GM04504 (cell line): Measurements from ENCODE around the gene TBXAS1.

Experiments used
- DNase-seq: peaks from one replicate; pipeline ENCODE4 v3.0.0-alpha.2; 2012; ENCODE audit warnings: low read depth

The TBXAS1 gene

DNA sequence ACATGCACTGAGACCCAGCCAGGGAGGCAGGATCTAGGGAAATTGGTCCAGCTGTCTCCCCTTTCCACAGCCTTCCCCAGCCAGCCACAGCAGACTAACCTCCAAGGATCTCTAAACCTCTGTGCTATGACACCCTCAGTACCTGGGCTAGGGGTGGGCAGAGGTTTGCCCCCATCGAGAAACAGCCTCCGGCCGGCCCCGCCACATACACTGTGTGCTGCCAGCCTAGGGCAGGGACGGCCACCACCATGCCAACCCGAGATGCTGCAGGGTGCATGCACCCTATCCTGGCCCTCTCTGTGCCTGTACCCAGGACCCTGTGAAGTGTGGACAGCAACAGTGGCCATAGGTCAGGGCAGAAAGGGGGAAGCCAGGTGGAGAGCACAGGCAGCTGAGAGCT is 175.6 kb downstream of the TBXAS1 start:
- DNase-seq: no peak

DNA sequence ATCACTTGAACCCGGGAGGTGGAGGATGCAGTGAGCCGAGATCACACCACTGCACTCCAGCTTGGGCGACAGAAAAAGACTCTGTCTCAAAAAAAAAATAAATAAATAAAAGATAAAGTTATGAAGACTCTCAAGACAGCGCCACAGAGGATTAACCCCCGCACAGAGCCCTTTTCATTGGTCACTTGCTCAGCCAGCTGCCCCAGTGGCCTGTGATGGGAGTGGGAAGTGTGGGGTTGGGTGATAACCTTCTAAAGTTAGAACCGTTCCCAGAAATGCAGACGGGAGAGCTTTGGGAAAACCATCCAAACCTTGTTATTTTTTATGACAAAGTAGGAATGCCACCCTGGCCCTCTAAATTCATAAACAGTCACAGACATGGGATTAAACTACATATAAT is 176.3 kb downstream of the TBXAS1 start:
- no peak for DNase-seq

DNA sequence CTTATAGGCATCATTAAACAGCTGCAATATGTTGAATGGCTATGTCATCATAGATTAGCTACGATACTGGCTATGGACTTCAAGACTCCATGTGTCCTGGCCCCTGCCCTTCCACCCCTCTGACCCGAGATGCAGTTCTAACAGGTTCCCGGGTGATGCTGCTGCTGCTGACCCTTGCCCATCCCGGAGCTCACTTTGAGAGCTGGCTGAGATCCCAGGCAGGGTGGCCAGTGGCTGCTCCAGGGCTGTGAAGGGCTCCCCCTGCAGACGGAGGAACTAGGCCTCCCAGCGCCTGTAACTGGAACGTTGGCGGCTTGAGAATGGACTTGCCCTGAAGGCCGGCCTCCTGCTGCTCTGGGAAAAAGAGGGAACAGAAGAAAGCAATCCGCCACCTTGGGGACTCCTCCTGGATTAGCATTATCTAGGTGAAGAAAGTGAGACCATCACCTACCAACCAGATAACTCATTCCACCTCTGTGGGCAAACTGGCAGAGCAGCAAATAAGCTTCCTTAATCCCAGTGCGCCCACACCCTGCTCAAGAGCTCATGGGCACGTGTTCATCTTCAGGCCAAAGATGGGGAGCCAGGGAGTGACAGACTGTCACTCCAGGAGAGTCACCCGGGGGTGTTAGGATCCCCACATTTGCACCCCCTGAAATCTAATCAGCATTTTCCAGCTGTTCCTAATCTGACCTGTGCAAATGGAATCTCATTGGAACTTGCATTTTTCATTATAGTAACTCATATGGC is 176.9 kb downstream of the TBXAS1 start:
- no peak for DNase-seq

DNA sequence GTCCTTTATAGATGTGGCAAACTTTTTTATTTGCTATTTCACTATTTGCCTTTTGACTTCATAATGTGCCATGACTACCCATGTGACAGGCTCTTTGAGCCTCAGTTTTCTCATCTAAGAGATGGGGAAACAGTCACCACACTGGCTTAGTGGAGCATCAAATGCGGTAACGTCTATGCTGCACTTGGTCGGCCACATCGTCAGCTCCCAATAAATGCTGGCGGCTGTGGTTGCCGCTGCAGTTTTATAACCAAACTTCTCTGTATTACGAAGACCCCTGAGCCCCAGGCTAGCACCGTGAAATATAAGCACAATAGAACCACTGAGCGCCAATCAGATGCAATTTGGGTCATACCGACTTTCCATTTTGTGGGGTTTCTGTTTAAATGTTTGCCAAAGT is 177.5 kb downstream of the TBXAS1 start:
- no peak for DNase-seq

DNA sequence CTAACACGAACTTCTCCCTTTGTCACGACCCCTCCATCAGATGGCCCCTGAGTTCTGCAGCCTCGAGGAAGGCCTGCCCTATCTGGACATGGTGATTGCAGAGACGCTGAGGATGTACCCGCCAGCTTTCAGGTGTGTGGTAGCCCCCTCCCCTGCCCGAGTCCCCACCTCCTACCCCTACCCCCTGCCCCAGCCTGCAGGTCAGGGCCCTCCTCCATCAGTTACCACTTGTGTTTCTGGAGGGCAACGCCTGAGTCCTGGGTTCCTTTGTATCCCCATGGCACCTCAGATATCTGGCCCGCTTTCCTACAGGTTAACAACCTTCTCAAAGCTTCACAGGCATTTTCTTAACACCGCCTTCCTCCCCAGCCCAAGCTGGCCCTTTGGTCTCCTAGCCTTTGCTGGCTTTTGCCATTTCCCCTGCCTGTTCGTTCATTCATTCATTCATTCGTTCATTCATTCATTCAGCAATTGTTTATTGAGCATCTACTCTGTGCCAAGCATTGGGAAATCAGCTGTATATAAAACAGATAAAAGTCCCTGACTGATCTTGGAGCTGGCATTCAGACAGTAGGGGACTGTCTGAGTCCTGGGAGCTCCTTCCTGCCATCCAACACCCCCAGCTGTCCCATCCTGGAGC is 178.1 kb downstream of the TBXAS1 start:
- DNase-seq: no peak

DNA sequence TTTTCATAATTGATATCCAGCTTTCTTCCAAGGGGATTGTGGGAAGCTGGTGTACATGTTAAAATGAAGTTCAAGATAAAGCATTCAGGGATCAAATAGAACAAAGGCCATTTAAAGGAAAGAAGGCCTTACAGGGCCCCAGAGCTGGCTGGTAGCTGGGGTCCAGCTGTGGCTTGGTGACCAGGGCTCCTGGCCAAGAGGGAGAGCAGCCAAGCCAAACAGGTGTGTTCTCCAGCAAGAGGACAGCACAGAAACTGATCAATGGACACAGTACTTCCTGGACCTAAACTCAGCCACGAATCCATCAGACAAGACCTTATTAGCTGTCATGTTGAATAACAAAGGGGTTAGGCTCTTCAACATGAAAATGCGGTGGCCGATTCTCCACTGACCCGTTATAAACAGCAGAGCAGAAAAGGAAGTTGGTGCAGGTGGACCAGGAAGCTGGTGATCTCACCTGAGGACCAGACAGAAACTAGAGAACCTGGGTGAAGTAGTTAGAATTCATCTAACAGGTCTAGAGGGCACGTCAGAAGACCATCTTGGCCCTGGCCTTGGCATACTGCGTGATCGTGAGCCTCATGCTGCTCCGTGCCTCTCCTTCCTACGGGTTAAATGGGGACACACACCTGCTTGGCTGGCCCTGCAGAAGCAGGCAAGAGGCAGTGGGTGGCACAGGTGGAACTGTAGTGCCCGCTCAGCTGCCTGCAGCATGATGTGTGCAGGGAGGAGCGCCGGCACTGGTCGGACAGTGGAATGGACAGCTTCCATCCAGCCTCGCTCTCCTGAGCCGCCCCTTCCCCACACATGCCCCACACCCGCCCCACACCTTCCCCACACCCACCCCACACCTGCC is 179.9 kb downstream of the TBXAS1 start:
- DNase-seq: no peak

DNA sequence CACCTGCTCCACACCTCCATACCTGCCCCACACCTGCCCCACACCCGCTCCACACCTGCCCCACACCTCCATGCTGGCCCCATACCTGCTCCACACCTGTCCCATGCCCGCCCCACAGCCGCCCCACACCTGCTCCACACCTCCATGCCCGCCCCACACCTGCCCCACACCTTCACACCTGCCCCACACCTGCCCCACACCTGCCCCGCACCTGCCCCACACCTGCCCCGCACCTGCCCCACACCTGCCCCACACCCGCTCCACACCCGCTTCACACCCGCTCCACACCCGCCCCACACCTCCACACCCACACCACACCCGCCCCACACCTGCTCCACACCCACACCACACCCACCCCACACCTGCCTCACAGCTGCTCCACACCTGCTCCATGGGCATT is 180.7 kb downstream of the TBXAS1 start:
- no peak for DNase-seq

DNA sequence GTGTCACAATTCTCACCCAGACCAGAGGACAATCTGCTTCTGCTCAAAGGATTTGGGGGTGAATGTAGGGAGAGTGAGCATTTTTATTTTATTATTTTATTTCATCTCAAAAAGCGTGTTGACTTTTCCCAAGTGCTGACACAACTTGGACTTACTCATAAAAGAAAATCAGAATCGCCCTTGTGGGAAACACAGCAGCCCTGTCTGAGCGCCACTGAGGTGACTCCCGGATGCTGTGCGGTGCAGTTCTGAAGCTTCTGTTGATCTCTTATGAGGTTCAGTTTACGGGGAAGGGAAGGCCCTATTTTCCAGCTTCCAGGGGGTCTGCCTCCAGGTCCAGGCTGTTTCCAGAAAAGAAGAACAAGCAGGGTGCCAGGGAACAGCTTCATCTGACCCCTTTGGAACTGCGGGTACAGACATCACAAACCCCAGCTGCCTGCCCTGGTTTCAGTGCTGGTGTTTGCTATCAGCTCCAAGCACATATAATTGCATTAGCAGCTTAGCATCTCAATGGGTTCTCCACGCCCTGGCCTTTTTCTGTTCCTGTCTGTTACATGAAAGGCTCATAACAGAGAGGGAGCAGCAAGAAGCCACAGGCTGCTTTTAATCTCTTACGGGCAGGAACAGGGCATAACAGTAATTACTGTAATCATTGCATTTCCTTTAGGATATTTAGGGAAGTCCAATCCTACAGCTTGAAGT is 181.3 kb downstream of the TBXAS1 start:
- no peak for DNase-seq

DNA sequence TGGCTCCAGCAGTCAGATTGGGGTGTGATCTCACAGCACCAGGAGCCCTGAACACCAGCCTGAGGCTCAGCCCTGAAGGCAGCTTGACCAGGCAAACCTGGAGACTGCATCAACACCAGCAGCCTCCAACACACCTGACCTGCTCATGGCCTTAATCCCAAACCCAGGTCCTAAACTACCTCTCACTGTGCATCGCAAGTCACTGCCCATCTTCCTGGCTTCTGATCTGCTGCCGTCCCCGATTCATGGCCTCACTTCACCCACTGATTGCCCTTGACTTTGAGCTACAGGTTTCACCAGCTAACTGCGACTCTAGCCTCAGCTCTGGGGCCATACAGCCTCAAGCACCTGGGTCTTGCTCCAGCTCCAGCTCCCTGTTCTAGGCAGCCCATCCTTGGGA is 184.6 kb downstream of the TBXAS1 start:
- no peak for DNase-seq

DNA sequence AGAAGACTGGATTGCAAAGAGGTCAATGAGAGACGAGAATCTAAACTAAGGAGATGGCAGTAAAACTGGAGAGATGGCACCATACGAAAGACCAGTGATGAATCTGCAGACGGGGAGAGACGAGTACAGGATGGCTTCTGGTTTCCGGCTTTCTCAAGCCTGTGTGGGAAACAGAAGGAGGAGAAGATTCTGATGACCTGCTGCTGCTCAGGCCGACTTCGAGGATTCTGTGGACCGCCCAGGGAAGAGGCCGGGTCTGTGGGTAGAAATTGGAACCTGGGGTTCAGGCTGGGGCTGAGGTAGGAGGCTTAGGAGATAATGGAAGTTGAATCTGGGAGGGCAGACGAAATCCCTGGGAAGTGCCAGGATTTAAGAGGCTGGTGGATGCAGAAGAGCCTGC is 185.1 kb downstream of the TBXAS1 start:
- no peak for DNase-seq

- no peak for DNase-seq
Observed at GRCh38 chr7:140015471-140015970, 186.5 kb downstream of the TBXAS1 start.

DNA sequence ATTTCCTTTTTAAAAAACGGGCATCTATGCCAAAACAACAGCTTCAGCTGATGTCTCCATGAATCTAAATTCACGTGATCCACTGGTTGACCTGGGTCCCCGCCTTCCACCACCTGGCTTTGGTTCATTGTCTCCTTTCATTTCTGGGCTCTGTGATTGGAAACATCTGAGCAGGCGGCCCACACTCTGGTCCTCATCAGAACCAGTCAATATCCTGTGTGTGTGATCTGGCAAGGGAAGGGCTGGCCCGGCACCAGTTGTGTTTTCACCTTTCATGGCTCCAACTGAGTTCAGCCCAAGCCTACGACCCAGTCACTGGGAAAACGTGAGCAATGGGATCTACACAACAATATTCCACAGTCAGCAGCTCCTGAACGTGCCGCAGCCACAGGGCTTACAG is 187.5 kb downstream of the TBXAS1 start:
- DNase-seq: no peak

DNA sequence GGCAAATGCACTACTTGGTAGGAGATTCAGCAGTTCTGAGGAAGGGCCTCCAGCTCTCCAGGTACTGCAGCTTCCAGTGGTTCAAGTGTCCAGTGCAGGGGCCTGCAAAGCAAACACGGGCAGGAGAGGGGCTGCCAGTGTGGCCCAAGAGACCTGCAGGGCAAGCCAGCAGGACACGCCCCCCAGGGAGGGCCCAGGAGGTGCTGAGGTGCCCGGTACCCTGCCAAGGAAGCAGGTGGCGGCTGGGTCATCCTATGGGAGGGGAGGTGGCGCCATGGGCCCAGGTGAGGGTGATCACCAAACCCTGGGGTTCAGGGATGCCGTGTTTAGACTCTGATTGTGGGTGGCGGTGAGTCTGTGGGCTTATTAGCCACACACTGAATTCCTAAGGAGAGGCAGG is 188.0 kb downstream of the TBXAS1 start:
- no peak for DNase-seq

GRCh38 chr7:140017543-140017942 is 188.5 kb downstream of the TBXAS1 start:
- no peak for DNase-seq

GRCh38 chr7:140018125-140019043 is 189.3 kb downstream of the TBXAS1 start:
- no peak for DNase-seq

GRCh38 chr7:140019172-140019571 is 190.1 kb downstream of the TBXAS1 start:
- DNase-seq: no peak

DNA sequence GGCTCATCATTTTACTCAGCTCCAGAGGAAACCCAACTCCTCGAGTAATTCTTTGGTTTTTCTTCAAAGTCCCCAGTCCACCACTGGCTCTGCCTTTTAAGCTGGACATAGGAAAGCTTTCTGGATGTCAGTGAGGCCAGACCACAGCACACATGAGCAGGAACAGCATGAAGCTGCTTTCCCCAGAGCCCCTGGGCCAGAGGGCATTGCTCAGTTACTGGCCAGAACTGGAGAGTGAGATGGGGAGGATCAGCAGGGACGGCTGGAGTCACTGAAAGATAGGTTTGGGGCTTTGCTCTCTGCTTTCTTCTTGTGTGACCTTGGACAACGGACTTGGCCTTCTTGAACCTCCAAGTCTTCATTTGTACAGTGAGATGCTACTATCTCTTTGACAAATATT is 190.5 kb downstream of the TBXAS1 start:
- DNase-seq: no peak

- no peak for DNase-seq
Observed at GRCh38 chr7:140021603-140022002, 192.5 kb downstream of the TBXAS1 start.

DNA sequence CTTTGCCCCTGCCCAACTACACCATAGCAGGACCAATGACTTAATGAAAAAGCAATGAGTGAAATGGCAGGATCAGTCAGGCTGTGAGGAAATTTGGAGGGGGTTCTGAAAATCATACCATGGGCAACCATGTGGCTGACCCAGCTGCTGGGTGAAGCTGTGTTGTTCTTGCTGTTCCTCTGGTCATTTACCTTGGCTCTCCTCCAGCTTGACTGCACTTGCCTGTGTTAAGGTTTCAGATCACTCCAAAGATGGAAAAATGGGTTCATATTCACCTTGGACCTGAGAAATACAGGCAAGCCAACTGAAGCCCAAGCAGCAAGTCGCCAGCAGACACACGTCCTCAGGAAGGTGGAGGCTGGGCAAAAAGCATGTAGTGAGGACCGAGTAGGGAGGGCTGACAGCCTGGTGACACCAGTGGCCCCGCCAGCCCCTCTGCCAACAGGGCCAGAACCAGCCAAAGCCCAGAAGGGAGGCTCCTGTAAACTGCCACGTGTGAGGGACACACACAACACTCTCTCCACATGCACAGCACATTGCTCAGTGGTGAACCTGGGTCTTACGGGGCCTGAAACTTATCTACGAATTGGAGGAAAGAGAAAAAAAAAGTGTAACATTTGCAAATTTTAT is 193.6 kb downstream of the TBXAS1 start:
- no peak for DNase-seq

- no peak for DNase-seq
Observed at GRCh38 chr7:140023728-140024127, 194.7 kb downstream of the TBXAS1 start.

GRCh38 chr7:140024585-140024984 is 195.5 kb downstream of the TBXAS1 start:
- no peak for DNase-seq
